NCI-H2107 treated with DMSO at 0.1 percent for 48 hours (cell line): ENCODE data around the gene LMTK3.

Experiments
- DNase-seq: peaks from one replicate; lab custom pipeline; 2025; ENCODE audit not compliant: unreplicated experiment; lab: John Stamatoyannopoulos, UW

LMTK3 gene, protein sequence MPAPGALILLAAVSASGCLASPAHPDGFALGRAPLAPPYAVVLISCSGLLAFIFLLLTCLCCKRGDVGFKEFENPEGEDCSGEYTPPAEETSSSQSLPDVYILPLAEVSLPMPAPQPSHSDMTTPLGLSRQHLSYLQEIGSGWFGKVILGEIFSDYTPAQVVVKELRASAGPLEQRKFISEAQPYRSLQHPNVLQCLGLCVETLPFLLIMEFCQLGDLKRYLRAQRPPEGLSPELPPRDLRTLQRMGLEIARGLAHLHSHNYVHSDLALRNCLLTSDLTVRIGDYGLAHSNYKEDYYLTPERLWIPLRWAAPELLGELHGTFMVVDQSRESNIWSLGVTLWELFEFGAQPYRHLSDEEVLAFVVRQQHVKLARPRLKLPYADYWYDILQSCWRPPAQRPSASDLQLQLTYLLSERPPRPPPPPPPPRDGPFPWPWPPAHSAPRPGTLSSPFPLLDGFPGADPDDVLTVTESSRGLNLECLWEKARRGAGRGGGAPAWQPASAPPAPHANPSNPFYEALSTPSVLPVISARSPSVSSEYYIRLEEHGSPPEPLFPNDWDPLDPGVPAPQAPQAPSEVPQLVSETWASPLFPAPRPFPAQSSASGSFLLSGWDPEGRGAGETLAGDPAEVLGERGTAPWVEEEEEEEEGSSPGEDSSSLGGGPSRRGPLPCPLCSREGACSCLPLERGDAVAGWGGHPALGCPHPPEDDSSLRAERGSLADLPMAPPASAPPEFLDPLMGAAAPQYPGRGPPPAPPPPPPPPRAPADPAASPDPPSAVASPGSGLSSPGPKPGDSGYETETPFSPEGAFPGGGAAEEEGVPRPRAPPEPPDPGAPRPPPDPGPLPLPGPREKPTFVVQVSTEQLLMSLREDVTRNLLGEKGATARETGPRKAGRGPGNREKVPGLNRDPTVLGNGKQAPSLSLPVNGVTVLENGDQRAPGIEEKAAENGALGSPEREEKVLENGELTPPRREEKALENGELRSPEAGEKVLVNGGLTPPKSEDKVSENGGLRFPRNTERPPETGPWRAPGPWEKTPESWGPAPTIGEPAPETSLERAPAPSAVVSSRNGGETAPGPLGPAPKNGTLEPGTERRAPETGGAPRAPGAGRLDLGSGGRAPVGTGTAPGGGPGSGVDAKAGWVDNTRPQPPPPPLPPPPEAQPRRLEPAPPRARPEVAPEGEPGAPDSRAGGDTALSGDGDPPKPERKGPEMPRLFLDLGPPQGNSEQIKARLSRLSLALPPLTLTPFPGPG (N-terminal part only)

DNA sequence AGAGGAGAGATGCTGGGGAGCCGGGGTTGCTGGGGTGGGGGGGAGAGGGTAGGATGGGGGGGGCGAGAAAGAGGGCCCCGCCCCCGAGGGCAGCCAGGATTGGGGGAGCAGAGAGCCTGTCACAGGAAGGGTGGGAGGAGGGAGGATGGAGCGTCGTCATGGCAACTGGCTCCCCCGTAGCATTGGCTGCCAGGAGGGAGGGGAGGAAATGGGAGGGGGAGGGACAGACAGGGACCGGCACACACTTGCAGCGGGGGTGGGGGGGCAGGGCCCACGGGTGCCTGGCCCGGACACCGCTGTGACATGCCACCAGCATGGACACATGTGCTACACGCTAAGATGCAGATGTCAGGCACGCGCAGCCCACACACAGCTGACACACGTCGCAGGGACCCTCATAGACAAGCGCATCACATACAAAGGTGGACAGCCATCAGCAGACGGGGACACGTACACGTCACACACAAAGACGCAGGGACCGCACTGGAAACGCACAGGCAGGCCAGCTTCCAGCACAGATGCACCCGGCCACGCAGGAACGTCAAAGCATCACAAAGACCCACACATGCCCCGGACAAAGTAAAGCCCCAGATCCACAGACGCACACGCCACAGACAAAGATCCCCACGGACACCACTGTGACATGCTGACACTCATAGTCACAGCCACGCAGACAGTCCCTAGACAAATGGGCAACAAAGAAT lies at the start of gene LMTK3:
TSS of gene LMTK3 (minus strand) at position 36 of the 704 bp plus-strand sequence. CDS start 259 bp downstream, outside the sequence.
- DNase-seq: no peak

GRCh38 chr19:48561412-48561811 lies 49.8 kb upstream of the LMTK3 start:
- DNase-seq: no peak

- DNase-seq: no peak
Measured at GRCh38 chr19:48560095-48560530, 48.5 kb upstream of the LMTK3 start.

GRCh38 chr19:48558018-48558684 lies 46.5 kb upstream of the LMTK3 start:
- no peak for DNase-seq

DNA sequence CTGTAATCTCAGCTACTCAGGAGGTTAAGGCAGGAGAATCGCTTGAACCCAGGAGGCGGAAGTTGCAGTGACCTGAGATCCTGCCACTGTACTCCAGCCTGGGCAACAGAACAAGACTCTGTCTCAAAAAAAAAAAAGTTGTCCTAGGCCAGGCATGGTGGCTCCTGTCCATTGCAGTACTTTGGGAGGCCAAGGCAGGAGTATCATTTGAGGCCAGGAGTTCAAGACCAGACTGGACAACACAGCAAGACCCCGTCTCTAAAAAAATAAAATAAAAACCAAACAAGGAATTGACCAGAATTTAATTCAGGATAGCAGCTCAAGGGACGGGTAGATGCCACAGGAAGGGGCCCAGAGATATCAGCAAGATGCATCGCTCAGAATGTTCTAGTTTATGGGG lies 45.2 kb upstream of the LMTK3 start:
- DNase-seq: no peak

- no peak for DNase-seq
Measured at GRCh38 chr19:48556163-48556562, 44.5 kb upstream of the LMTK3 start.

DNA sequence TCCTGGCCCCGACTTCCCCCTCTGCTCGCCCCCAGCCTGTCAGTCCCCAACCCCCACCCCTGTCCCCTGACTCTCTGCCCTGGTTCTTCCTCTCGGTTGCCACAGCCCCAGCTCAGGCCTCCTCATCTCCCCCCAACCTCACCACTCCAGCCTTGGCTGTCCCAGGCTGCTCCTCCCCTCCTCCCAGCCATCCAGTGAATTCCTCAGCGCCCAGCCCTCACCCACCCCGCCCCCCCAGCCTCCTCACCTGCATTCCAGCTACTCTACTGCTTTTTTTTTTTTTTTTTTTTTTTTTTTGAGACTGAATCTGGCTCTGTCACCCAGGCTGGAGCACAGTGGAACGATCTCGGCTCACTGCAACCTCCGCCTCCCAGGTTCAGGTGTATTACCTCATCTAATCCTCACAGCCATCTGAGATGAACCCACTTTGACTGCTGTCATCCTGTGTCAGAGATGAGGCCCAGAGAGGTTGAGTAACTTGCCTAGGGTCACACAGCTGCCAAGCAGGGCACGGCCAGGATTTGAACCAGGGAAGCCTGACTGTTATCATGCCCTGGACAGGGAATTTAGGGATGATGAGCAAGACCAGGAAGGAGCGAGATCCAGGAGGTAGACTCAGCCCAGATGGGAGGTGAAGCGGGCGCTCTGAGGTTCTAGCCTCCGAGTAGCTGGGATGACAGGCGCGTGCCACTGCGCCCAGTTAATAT lies 42.9 kb upstream of the LMTK3 start:
- no peak for DNase-seq

DNA sequence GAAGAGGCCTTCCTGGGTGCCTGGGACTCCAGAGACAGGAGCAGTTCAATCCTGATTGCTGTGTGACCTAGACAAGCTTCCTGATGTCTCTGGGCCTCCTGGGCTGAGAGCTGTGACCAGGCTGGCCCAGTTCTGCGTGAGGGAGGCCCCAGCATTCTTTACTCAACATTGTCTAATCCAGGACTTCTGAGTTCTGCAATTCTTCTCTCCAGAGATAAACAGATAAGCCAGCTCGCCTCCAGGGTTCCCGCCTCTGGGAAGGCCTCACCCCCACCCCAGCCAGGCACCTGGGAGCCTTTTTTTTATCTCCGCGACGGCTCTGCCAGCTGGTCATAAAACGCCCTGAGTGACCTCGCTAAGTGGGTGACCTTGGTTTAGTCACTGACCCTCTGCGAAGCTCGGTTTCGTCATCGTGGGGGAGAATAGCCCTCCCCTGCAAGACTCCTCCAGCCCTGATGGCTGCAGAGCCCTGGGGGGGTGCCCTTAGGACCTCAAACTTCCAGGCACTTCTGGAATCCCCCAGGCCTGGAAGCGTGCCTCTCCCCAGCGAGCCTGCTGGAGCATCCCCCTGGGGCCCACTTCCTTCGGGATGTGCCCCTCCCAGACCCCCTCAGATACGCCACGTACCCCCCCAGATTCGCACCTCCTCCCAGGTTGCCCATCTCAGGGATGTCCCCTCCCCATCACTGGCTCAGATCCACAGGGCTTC lies 42.2 kb upstream of the LMTK3 start:
- no peak for DNase-seq

- DNase-seq: no peak
Measured at GRCh38 chr19:48552406-48553322, 41.0 kb upstream of the LMTK3 start.

DNA sequence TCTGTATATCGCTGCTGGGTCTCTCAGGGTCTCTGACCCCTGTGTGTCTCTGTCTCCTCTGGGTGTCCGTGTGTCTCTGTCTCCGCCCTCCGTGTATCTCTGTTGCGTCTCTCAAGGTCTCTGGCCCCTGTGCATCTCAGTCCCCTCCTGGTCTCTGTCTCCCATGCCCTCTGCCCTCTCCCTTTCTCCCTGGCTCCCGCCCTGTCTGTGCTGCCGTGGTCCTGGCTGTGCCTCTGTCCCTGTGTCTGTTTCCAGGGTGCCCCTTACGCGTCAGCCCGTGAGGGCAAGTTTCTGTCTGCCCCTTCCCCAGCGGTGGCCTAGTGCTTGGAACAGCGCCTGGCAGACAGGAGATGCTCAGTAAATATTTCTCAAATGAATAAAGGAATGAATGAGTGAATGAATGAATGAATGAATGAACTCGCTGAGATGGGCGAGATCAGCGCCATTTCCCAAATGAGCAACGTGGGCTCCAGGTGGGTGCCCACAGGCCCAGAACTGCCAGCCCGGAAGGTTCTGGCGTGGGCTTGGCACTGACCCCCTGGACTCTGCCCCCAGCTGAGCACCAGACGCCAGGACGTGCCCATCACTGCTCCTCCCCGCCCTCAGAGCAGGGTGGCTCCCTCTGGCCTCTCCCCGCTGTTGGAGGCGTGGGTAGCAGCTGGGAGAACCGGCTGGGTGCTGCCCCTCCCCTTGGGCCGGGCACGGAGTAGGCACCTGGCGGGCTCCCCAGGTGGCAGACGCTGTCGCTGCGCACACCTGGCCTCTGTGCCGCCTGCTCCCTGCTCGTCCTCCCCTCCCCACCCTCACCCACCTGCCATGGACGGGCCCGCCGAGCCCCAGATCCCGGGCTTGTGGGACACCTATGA lies 40.0 kb upstream of the LMTK3 start, which contains the start of gene SULT2B1:
TSS of gene SULT2B1 (plus strand) at position 736 of the 866 bp plus-strand sequence. CDS start at position 817, 81 bp downstream.
- DNase-seq: peak; percentile 64

DNA sequence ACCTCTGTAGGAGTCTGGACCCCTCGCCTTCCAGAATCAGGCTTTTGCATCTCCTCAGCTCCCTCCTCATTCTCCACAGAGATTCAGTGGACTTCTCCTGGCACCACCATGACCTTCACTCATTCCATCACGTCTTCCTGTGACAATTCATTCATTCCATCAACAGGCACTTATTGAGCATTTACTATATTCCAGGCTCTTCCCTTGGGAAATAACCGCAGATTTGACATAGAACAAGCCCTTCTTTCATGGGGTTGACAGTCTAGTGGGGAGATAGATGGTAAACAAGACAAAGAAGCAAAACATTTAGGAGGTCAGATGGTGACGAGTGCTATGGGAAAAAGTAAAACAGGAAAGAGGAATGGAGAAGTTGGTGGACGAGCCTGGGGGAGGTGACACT lies 37.7 kb upstream of the LMTK3 start:
- no peak for DNase-seq

DNA sequence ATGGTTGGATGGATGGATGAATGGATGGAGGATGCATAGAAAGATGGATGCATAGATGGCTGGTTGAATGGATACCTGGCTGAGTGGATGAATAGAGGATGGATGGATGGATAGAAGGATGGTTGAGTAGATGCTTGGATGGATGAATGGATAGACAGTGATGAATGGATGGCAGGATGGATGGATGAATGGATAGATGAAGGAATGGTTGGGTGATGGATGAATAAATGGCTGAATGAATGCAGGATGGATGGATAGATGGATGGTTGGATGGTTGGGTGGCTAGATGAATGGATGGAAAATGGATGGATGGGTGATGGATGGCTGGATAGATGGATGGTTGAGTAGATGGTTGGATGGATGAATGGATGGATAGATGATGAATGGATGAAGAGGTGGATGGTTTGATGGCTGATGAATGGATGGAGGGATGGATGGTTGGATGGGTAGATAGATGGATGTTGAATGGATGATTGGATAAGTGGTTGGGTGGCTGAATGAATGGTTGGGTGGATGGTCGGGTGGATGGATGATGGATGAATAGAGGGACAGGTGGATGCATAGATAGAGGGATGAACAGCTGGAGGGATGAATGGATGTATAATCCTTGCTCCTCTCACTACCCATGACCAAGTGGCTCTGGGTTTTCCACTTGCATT lies 36.7 kb upstream of the LMTK3 start:
- no peak for DNase-seq

- DNase-seq: no peak
Measured at GRCh38 chr19:48547722-48548121, 36.1 kb upstream of the LMTK3 start.

GRCh38 chr19:48544856-48545750 lies 33.5 kb upstream of the LMTK3 start:
- no peak for DNase-seq

- no peak for DNase-seq
Measured at GRCh38 chr19:48543121-48543710, 31.6 kb upstream of the LMTK3 start.
